Astrocyte (in vitro differentiated cells and primary cell): ENCODE measurements around the gene POU3F1.

ENCODE experiments used
- EZH2 ChIP-seq: IDR thresholded peaks from 2 replicates; pipeline ENCODE4 v1.6.1; 2012; ENCODE audit warnings: mild to moderate bottlenecking, low read length, inconsistent platforms; ENCODE audit not compliant: insufficient read depth
- TF ChIP-seq, protein P1 (sequence below): IDR thresholded peaks from 2 replicates; pipeline ENCODE4 v1.5.1; 2011; ENCODE audit warnings: low read depth, mild to moderate bottlenecking, inconsistent platforms, low read length, moderate library complexity; ENCODE audit not compliant: insufficient read depth

DNA sequence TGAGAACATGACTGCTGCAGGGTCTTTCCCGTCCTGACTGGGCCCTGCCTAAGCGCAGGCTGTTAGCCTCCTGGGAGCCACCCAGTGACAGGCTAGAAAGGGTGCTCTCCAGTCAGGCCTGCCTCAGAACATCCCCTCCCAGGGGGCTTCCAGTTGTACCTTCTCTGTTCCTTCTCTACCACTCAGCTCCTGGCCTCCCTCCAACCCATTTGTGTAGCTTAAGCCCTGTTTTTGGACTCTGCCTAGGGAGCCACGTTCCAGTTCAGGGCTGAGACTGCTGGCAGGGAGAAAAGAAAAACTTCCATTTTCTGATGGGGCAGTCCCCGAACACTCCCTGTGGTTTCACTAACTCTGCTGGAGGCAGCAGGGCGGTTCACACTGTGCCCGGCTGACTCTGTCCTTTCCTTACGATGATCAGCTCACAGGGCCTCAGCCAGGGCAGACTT lies 15.3 kb upstream of the POU3F1 start:
- TF ChIP-seq, protein P1, sequence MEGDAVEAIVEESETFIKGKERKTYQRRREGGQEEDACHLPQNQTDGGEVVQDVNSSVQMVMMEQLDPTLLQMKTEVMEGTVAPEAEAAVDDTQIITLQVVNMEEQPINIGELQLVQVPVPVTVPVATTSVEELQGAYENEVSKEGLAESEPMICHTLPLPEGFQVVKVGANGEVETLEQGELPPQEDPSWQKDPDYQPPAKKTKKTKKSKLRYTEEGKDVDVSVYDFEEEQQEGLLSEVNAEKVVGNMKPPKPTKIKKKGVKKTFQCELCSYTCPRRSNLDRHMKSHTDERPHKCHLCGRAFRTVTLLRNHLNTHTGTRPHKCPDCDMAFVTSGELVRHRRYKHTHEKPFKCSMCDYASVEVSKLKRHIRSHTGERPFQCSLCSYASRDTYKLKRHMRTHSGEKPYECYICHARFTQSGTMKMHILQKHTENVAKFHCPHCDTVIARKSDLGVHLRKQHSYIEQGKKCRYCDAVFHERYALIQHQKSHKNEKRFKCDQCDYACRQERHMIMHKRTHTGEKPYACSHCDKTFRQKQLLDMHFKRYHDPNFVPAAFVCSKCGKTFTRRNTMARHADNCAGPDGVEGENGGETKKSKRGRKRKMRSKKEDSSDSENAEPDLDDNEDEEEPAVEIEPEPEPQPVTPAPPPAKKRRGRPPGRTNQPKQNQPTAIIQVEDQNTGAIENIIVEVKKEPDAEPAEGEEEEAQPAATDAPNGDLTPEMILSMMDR, result no peak
- no peak for TF ChIP-seq EZH2
